NCI-H2196 (cell line): ENCODE results near the gene PNCK.

Source experiments
- DNase-seq: peaks from one replicate; lab custom pipeline; 2025; ENCODE audit not compliant: unreplicated experiment; lab: John Stamatoyannopoulos, UW

Gene PNCK

GRCh38 chrX:153631907-153632594, 41.6 kb downstream of the PNCK start:
- no peak for DNase-seq

DNA sequence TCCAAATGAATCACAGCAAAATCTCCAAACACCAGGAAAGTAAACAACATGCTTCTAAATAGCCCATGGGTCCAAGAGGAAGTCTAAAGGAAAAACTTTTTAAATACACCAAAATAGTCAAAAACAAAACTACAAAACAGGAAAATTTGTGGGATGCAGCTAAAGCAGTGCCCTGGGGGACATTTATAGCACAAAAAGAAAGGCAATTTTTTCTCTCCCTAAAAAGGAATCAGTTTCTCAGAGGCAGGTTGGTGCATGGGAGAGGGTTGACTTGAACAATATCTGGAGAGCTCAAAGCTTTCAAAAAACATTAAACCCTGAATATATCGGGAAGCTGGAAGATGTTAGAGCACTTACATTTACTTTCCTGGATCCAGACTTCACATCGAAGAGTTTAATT, 42.3 kb downstream of the PNCK start:
- no peak for DNase-seq

- DNase-seq: no peak
Measured at GRCh38 chrX:153628665-153629064, 44.9 kb downstream of the PNCK start.

DNA sequence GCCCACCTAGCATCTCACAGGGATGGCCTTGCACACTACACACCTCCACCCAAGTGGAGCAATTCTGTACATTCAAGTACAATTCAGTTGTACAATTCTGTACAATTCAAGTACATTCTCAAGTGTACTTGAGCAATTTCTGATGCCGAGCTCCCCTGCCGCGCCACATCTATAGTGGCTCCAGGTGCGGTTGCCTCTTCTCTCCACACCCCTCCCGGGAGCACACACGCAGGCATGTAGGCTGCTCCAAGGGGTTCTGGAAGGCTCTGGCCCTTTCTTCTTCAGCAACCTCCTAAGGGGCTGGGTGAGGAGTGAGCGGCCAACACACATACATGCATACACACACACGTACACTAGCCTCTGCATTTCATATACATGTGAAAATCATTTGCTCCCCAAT, 45.5 kb downstream of the PNCK start:
- DNase-seq: no peak

DNA sequence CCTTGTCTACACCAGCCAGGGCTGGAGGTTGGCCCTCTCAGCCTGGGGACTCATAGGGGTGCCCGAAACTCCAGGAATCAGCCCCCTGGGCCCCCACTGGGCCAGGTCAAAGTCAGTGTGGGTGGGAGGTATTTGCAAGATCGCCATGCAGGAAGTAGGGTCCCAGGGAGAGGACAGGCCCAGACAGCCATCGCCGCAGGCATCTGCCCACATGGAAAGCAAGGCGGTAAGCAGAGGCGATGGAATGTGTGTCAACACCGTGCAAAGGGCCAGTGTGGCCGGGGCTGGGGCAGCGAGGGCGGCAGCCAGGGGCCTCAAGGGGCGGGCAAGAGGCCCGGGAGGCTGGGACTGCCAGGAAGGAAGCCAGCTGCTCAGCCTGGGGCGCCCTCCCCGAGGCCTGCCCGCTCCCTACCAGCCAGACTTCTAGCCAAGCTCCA, 45.9 kb downstream of the PNCK start:
- no peak for DNase-seq

DNA sequence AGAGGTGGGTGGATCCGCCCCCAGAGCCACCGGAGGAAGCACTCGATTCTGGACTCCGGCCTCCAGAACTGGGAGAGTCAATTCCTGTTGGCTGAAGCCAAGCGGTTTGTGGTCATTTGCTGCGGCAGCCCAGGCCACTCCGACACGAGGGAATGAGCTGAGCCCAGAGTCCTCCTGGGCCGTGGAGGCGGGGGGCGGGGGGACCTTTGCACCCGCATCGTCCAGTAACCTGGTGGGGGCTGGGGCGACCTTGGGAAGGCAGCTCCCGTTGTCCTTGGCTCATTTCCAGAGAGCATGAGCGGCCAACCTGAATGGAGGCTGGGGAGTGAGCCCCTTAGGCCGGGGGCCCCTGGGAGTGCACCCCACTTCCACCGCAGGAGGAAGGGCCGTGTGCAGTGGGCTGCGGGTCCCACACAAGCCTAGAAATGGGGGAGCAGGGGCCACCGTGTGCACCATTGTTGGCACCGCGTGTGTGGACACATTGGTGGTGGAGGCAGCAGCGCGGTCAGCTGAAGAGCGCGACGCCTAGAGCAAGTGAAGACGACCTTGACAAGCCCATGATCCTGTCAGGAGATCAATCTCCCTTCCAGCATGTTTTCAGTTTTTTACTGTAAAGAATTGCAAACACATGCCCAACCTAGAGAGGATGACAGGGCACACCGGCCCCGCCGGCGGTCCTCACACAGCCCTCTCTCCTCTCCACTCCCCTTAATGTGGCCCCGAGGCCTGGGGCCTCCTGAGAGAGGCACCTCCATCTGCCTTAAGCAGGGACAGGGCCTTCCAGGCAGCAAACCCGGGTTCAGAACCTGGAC, 46.5 kb downstream of the PNCK start:
- DNase-seq: no peak

GRCh38 chrX:153626025-153626633, 47.5 kb downstream of the PNCK start:
- DNase-seq: no peak

DNA sequence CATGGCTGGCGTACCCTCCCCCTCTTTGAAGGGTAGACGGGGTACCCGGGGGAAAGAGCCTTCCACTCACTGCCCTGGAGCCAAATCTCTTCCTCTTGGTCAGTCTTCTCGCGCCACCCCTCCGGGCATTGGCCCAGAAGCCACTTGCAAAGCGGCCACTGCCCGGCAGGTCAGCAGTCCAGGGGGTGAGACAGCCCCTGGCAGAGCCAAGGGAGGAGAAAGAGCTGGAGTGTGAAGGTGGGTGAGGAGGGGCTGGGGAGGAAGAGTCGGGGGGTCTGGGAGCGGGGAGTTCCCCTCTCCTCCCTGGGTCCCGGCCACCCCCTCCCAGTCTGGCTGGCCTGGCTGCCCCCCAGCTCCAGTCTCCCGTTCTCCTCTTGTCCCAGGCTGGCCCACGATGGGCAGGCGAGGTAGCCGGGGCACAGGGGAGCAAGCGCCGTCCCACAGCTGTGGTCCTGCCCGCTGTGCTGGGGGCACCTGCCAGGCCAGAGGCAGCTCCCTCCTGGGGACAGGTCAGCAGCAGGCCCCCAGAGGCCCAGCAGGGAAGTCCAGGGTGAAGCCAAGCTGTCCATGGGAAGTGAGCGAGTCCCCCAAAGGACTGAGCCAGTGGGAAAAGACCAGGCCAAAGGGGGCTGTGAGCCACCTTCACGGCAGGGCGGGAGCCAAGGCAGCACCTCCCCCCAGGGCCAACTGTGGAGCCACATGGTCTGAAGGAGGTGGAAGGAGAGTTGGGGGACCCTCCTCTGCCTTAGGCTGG, 48.2 kb downstream of the PNCK start:
- no peak for DNase-seq

- DNase-seq: no peak
Measured at GRCh38 chrX:153624196-153625091, 49.2 kb downstream of the PNCK start.

DNA sequence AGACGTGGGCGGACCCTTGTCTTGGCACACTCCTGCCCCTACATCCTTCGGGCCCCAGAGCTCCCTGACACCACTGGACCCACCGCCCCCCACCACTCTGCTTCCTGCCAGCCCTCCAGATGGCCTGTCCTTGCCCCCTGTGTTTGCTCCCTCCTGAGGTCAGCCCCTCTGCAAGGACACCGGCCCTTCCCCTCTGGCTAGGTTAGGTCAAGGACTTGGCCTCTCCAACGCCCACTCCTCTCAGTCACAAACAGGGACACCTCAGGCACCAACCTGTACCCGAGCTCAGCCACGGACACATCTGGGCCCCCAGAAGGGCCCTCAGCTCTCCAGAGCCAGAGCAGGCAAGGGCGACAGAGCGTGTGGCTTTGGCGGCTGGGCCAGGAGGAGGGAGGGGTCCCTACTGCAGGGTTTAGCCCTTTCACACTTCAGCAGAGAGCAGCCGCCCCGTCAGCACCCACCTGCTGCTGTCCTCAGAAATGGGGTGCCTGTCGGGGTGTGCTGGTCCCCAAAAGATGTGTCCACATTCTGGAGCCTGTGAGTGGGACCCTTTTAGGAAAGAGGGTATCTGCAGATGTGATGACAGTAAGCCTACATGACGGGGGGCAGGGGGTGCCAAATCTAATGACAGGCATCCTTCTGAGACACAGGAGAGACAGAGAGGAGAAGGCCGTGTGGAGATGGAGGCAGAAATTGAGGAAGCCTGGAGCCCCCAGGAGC, 50.1 kb downstream of the PNCK start:
- no peak for DNase-seq

DNA sequence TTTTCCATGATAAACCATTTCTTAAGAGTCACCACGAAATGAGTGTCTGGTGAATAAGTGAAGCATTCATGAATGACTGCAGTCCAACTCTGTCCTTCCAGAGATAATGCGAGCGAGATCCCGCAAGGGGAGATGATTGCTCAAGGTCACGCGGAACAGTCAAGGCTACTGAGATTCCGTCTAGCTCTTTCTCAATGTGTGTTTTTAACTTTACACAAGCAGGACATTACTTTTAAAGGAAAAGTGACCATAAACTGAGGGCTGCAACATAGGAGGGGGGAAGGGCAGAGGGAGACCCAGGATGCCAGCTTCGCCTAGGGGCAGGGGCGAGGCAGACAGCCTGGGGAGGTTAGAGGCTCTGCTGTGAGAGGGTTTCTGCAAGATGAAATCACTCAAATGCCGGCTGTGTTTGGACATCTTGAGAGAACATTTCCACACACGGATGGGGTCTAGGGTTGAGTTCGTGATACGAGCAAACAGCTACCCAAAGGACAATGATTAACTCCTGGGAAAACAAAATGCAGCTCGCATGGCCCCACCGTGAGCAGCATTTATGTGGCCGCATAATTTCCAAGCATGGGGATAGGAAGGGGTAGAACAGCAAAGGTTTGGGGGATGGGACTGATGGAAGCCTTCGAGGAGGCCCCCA, 50.8 kb downstream of the PNCK start:
- no peak for DNase-seq

- DNase-seq: no peak
Measured at GRCh38 chrX:153621949-153622598, 51.5 kb downstream of the PNCK start.

DNA sequence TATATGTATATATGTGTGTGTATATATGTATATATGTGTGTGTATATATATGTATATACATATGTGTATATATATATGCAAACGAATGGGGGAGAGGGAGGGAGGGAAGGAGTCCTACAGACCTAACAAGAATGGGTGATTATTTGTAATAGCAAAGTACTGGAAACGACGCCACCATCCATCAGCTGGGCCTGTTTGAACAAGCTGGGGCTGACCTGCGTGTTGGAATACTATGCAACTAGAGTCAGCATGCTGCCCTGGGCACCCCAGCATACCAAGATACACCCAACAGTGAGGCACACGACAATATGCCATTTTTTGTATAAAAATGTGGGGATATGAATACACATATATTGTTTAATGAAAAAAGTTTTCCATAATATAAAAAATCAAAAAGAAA, 53.0 kb downstream of the PNCK start:
- no peak for DNase-seq
